Astrocyte of the hippocampus (primary cell): ENCODE results near the gene HOXA9.
A peak's percentile ranks its signal among the peaks of the same experiment; 100 is the strongest.

ENCODE experiments used
- DNase-seq: peaks from one replicate; pipeline ENCODE4 v3.0.0; 2011; ENCODE audit warnings: low read depth, low spot score

Gene HOXA9

DNA sequence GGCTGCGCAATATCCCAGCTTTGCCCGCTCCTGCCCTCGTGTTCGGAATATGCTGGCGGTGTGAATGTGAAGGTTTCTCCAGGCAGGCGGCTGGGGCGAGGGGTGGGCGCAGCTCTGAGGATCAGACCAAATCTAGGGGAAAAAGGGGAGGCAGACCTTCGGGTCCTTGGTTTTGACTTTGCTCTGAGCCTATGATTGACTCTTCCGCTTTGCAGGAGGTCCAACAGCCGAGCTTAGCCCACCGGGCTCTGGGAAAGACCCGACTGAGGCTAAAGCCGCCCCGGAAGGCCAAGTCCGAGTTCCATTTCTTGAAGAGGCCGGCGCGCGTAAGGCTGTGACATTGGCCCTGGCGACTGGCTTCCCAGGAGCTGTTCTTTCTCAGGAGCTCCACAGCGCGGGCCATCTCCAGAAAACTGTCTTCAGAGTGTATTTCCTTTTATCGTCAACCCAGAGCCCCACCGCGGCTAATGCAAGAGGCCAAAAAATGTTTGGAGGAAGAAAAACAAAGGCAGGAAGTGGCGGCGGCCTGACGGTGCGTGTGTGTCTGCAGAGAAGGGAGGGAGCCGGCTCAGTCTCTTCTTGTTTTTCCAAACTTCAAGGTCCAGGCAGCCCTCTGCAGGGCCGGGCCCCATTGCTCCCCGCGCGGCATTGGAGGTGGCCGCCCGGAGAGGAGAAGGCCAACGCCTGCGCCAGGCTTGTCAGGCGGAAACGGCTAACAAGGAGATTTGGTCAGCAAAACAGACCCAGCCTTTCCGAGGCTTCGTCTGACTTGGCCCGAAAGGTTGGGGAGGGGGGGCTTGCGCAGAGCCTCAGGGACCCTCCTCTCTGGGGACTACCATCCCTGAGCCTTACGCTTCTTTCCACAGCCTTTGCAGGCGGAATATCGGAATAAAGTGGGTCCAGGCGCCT, 23.3 kb upstream of the HOXA9 start:
- DNase-seq, result no peak

DNA sequence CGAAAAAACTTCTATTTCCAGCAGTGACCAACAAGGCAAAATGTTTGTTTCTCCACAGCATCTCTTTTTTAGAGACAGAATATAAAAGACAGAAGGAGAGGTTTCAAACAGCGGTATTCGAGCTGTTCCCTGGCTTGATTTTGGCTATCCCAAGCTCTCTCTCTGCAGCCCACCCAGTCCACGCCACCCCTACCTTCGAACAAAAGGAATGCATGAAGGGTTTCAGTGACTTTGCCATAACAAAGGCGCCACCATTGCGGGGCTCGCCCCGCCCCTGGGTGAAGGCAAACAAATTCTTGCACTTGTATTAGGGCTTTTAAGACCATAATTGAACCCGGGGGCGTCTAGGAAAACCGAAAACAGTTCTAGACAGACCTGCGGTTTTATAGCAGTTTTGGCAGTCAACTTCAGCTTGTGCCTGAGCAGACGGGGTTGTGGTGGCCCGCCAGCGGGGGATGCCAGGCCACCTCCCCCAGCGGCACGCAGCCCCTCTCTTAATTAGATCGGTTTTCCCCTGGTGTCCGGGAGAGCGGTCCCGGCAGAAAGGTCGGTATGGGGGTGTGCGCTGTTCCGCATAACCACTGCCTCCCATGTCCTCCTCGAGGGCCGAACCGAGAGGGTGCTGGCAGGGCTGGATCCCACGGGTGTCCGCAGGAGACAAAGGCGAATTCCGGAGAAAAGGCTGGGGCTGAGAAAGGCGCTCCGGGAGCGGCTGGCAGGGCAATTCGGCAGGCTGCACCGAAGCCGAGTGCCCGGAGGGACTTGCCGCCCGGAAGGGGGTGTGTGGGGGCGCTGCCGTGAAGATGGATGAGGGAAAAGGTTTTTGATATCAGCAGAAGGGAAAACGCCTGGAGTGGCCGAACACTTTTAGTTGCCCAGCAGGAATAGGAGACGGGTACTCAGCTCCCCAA, 22.4 kb upstream of the HOXA9 start:
- DNase-seq, result no peak

DNA sequence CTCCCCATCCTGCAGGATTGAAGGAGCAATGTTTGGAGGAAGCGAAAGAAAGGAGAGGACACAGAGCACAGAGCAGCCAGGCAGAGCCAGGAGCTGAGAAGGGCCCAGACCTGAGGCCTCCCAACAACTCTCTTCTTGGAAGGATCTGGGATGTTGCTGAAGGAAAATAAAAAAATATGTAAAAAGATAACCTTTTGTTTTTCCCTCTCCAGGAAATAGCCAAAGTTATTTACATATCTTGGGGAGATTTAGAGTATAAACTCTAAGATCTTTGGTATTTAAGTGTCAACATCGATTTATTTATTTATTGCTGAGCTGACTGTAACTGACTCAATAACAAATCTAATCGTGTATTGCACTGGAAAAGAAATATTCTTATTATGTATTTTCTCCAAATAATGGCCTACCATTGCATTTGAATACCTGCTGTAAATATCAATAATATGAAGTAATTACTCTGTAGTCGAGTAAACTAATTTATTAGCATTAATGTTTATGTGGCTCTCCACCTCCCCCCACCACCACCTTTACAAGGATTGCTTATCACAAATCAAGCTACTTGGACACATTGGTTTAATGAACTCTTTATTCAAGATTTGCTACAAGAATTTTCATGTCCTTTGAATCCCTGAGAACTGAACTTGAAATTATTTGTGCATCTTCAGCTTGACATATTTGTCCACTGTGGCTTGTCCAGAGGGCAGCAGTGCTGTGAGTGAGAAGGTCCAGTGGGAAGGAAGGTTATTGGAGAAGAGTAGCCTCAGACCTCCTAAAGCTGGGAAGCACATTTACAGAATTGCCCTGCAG, 21.5 kb upstream of the HOXA9 start:
- DNase-seq, result no peak

DNA sequence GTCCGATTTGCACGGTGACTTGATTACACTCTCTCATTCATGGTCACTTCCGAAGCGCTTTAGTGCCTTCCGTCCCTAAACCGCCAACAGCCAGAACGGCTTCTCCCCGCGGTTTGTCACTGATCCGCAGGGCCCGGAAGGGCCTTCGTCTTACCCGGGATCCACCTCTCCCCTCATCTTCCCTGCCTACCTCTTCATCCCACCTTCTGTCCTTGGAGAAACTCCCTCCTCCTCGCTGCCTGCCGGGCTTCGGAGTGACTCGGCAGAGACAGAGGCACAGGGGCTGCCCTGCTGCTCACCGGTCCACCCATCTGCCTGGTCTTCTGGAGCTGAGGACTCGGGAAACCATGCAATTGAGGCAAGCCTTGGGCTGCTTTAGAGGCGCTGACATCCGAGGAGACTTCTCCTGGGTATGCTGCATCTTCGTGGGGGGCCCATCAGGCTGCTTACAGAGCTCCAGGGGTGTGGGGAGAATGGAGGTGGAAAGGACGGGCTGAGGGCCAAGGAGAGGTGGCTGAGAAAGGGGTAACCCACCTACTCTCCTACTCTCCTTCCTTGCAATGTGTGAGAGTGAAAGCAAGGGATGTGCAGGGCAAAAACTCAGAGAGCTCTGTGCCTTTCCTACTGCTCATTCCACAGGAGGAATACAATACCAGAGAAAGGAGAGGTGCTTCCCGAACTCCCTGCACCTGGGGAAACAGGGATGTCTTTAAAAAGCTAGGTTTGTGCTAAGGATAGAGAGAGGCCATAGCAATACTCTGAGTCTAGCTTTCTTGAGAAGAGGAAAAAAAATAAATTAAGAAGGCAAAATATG, 20.7 kb upstream of the HOXA9 start:
- no peak for DNase-seq

DNA sequence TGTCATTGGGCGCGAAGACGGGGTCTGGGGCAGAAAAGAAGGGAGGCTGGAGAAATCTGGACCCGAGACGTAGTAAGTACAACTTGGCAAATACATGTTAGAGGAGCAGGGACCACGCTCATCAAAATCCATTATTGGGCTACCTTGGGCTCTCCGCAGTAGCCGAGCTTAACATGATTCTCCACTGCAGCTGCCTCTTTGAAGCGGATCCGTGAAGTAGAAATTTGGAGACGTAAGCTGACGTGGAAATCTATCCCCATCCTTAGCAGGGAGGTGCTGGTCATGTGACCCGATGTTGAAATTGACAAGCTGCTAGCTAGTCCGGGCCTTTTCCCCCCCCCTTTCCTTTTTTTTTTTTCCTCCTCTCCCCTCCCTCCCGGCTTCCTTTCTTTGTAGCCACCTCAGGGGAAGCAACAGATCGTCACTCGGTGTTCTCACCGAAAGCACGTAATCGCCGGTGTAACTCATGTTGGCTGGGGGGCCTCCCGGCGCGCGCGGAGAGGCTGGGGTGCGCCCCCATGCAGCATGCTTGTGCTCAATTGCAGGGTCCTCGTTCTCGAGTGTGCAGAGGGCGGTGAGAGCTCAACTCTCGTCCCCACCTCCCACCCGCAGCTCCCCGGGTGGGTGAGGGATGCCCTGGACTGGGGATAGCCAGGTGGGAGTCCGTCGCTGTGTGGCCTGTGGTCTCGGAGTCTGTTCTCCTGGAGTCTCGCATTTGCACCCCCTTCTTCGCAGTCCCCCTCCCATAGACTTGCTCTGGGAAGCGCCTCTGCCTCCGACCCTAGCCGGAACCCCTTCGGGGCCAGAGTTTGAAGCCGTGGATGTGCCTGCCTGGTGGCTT, 19.9 kb upstream of the HOXA9 start, which contains the start of gene HOXA11:
HOXA11 (minus strand) TSS at position 220 of the 841 bp plus-strand sequence; CDS start at position 132, 88 bp downstream.
- DNase-seq, result no peak

DNA sequence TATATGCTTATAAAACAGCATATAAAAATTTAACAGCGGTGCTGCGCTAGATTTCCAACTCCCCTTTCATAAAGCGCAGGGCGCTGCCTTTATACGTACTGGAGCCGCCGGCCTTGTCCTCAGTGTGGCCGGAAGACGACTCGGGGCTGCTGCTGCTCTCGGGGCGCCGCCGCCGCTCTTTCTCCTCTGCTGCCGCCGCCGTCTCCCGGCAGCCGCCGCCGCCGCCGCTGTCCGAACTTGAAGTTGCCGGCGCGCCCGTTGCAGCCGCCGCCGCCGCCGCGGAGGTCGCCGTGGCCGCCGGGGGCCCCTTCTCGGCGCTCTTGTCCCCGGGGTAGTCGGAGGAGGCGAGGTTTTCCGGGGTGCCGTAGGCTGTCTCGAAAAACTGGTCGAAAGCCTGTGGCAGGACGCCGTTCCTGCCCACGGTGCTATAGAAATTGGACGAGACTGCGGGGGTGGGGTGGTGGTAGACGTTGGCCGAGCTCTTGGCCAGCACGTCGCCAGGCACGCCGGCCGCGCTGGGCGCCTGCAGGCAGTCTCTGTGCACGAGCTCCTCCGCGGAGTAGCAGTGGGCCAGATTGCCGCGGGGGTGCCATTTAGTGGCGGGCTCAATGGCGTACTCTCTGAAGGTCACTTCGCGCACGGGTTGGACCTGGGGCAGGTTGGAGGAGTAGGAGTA, 19.1 kb upstream of the HOXA9 start:
- DNase-seq, result peak; percentile 45

DNA sequence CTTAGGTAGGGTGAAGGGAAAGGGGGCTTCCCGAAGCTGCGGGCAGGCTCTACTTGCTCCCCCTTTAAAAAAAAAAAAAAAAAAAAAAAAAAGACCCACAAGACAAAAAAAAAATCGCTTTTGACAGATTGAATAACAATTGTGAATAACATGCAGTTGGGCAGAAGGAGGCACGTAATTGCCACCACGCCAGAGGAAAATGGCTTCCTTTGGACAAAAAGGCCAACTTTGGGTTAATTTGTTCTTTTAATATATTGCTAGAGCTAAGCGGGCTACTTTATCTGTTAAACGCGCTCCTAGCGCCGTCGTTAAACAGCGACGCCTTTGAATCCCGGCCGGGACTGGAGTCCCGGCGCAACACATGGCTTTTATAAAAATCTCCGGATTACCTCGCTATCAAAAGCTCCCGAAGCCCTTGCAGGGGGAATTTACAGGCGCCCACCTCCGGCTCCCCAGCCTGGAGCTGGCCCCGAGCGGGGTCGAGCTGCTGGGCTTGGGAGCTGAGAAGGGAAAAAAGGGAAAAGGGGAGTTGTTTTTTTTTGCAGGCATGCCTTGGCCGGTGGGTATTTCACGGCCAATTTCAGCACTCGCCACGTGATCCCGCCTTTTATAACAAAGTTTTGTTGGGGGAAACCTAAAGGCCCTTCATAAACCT, 18.5 kb upstream of the HOXA9 start:
- DNase-seq, result no peak

DNA sequence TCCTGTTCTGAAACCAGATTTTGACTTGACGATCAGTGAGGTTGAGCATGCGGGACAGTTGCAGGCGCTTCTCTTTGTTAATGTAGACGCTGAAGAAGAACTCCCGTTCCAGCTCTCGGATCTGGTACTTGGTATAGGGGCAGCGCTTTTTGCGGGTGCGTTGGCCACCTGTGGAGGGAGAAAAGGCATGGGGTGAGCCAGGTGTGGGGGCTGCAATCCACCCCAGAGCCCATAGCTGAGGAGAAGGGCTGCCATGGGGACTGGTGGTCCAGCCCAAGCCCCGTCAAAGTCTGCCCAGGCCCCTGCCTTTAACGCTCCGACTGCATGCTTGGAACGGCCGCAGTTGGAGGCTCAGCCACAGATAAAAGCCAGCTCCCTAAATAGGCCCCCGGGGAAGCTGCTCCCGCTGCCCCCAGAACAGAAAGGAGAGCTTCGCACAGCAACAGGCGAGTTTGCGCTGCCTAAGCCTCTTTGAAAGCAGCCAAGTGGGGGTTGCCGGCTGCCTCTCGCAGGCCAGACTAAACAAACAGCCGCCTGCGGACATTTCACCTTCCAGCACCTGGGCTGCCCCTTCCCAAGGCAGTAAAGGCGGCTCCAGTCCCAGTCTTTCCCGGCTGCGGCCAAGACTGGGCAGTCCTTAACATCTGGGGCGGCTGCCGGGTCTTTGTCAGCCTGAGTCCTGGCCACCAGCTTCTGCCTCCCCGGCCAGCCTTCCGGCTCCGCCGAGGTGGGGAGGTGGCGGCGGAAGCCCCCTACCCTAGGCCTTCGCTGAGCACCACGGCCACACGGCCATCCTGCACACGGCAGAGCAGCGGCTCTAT, 17.7 kb upstream of the HOXA9 start:
- no peak for DNase-seq

DNA sequence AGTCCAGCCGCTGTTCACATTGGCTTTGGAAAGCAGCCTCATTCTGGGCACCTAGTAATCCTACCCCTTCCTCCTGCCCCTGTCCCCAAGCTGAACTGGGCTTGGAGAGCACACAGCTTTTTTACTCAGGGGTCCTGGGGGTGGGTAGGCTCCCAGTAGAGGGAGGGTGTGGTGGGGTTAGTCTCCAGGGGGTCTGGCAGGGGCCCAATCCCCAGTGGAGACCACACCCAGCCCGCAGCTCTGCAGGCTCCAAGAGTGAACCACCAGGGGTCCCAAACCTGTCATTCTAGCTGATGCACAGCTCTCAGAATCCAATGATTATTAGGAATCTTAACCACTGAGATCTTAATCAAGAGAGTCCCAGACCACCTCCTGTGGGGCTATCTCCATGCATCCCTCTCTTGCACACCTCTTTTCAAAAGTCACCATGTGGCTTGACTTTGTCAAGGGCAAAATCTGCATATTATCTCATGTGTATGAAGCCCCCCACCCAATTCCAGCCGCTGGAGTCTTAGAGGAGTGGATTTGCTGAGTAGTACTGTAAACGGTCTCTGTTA, 17.0 kb upstream of the HOXA9 start:
- DNase-seq, result no peak

DNA sequence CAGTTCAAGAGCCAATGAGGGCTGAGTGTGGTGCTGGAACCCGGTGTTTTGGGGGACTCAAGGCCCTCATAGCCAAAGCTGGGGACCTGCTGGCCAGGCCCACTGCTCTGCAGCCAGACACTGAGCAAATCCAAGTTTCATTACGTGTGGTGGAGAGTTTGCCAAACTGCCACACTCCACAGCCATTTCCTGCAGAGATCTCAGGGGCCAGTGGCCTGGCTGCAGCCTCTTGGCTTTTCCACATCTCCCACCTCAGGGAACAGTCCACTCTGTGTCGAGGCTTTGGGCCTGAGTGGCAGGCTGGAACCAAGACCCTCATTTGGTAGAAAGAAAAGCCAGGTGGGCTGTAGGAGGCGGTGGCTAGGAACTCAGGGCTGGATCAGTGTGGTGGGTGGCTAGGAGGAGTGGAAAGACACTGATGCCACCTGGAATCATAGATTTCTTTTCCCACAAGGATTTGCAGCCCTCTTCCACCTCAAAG, 16.5 kb upstream of the HOXA9 start:
- DNase-seq, result no peak

DNA sequence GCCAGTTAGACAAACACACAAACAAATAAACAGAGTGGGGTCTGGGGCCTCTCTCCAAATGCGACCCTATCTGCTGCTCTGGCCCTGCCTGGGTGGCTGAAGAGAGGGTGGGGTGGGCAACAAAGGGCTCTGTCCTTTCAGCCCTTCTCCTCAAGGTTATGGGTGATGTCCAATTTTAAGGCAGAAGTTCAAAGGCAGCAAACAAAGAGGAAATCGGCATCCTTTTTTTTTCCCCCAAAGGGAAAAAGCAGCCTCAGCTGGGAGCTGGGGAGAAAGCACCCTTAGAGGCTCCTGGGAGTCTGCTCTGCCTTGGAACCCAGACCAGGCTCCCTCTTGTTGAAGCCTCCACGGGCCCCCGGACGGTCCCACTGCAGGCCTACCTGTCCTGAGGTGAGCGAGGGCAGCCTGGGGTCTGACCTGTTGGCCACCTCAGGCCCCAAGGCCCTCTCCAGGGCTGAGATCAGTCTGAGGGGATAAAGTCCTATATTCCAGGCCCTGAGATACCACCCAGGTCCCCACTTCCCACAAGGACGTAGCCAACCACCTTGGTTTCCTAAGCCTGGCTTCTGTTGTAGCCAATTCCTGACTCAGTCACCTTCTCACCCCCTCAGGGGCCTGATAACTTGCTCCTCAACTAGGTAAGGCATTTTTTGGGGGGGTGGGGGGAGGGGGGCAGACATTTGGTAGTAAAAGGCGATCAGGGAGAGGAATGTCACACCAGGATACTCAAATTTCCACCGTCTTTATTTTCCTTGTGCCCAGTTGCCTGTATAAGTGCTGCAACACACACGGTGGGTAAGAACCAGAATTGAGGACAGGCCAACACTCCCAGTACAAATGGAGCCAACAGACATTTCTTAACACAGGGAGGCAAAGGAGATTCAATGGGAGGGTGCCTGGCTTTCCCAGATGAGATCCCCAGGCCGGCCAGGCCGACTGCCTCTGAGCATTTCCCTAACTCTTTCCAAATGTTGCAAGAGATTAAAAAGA, 15.4 kb upstream of the HOXA9 start:
- no peak for DNase-seq

DNA sequence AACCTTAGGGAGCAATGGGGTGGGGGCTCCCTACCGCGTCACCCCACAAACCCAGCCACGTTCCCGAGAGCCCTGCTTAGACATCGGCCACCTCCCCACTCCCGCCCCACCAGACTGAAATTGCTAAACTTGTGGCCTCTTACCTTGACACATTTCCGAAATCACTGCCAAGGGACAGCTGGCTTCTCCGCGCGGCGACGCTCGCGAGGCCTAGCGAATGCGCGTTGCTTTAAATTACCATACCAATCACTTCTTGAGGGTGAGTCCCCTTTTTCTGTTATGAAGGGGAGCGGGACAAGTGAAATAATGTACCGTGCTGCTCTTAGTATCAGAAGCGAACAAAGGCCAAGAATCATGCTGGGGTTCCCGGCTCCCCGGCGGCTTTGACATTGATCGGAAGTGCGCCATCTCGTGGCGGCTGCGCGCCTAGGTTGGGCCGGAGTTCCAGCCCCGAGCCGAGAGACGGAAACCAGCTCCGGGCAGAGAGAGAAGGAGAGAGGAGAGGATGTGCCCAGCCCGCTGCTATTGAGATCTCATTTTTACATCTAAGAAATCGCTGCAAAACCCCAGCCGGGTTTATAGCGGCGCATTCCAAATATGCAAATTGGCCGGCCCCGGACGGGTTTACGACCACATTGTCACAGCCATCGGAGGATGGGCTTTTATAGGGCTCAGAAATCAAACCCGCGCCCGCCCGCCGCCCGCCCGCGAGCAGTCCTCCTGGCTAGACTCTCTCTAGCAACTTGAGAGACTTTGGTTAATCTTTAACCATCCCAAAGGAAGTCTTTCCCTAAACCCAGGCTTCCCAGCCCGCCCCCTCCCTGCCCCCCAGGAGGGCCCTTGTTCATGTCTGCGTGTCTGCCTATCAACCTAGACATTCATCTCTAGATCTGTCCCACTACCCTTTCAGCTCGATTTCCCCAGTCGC, 14.4 kb upstream of the HOXA9 start:
- peak; percentile 54 for DNase-seq

DNA sequence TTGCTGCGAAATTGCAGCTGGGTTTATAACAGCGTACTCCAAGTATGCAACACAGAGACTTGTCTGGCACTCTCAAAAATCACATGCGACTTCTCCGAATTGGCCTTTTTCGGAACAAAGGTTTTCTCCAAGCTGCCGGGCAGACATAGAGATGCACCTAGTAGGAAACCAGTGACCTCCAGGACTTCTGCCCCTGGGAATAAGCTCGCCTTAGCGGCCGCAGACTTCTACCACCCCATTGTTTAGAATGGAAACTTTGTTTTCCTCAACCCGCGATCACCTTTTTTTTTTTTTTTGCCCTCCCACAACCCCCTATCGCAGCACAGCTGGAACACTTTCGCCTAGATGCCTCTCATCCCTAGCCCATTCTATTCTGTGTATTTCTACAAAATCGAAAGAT, 13.7 kb upstream of the HOXA9 start:
- DNase-seq, result no peak

DNA sequence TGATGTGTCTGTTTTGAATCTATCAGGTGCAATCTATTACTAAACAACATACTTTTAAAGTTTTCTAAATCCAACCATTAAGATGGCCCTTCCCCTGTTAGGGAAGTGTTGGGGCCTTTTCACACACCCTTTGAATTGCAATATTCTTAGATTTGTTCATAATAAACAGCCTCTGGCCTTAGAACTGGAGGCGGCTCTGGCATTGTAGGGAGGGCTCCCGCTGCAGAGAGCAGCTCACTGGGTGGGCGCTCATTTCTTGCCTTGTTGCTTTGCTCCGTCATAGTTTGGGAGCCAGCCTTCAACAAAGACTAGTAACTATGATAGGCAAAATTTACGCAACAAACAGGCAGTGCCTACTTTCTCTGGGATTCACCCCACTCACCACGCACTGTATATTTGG, 13.0 kb upstream of the HOXA9 start:
- no peak for DNase-seq

DNA sequence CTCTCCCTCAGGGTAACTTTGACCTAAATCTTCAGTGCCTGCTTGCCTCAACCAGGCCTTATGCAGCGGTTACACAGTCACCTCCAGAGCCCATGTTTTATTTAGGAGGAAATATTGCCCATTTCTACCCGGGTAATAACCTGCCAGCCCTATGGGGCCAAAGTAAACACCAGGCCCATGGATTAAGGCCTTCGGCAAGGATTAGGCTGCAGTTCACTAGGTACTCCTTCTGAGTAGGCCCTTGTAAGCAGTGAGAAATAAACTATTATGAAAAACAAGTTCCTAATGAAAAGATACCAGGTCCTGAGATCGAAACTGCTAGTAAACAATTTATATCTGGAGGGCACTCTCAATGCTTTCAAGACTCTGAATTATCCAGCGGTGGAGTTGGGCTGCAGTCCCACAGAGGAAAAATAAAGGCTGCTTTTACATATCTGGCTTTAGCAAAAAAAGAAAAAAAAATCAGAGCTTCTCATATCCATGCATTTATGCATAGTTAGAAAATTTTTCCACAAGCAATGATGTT, 12.5 kb upstream of the HOXA9 start:
- no peak for DNase-seq
